ENCODE data around the gene PCDHGA6. TPM values are rescaled to one million over a fixed set of nuclear protein-coding genes. Genes with fewer than 3 reads are reported as not detected.
A peak's percentile ranks its signal among the peaks of the same experiment; 100 is the strongest.

Gene PCDHGA6
- total RNA-seq, result 10 to 100 TPM in 1 of 10 donors, 1 to 10 TPM in 9; 5.4 to 10.6 (median 8.1) TPM
- polyA plus RNA-seq, result 1 to 10 TPM; 1.2 to 9.4 TPM
- long read RNA-seq, donor 1, full-length matches to known transcripts, result 3 of 5 reads
- long read RNA-seq, donor 1, partial matches to known transcripts, result 0 of 5 reads
- long read RNA-seq, donor 1, other reads (novel, unspliced or antisense), result 2 of 5 reads
- long read RNA-seq, donor 2, result 0 reads
- long read RNA-seq, donor 3, result 0 reads

GRCh38 chr5:141373673-141374317, at the start of gene PCDHGA6:
TSS of gene PCDHGA6 (plus strand) at chr5:141373891. CDS start at chr5:141374084, 193 bp downstream.
- no peak for DNase-seq
- Histone ChIP-seq H3K4me1 (peaks cover 0 to 39% (median 0%) of the 10 kb centered on the region in 9 donors), H3K9me3 (peaks cover 0 to 99% (median 64%) of the 10 kb centered on the region in 11 donors), H3K36me3 (peaks cover 0 to 43% (median 0%) of the 10 kb centered on the region in 9 donors), H3K4me3 (peak within 1 kb of the TSS in 8 of 10 donors; percentile 13 to 36 (median 23)), H3K27me3 (peaks cover 0 to 58% (median 0%) of the 10 kb centered on the region in 7 donors), H3K27ac (peak within 1 kb of the TSS in 1 of 10 donors; percentile 8)
- no peak for ATAC-seq
- intact Hi-C loops (cut with DNase I), result no loop called here
- 25 to 27% methylated on average over 27 of the region's 27 CpGs for WGBS, 2 donors
- peak in 8 of 9 donors; percentile 20 to 53 (median 43) for TF ChIP-seq CTCF (IDR thresholded peaks at IDR 0.05)

GRCh38 chr5:141326088-141326854, 47.4 kb upstream of the PCDHGA6 start:
- ATAC-seq (peak; percentile 76 to 96 (median 88)), DNase-seq (peak; percentile 70 to 75)
- intact Hi-C loops (cut with DNase I), result loop anchor here in 5 of 10 donors (5.0 to 10.0 kb wide), 4 partner anchors 81 to 239 kb away; partner anchors contain the start of genes PCDHB12 (in 1 of the 5) and PCDHB15 (in 1 of the 5)
- H3K4me3 ChIP-seq, result peak overlapping the region; percentile 29 to 63 (median 50)
- 5 to 7% methylated on average over 27 of the region's 27 CpGs for WGBS, 2 donors
- peaks cover 0 to 5% (median 0%) of the 10 kb centered on the region in 9 donors for H3K36me3 ChIP-seq
- peak; percentile 38 to 73 (median 58) for TF ChIP-seq CTCF (IDR thresholded peaks at IDR 0.05)
- H3K4me1 ChIP-seq, result peaks cover 0 to 19% (median 0%) of the 10 kb centered on the region in 9 donors
- peak overlapping the region; percentile 5 to 83 (median 77) for H3K27ac ChIP-seq
- peaks cover 0 to 78% (median 5%) of the 10 kb centered on the region in 11 donors for H3K9me3 ChIP-seq
- H3K27me3 ChIP-seq, result peaks cover 0 to 15% (median 0%) of the 10 kb centered on the region in 7 donors

- no peak overlapping the region for H3K4me3 ChIP-seq
- no peak for TF ChIP-seq CTCF (IDR thresholded peaks at IDR 0.05)
- H3K27ac ChIP-seq, result no peak overlapping the region
- WGBS, 2 donors, result 78 to 79% methylated on average over 8 of the region's 8 CpGs
- H3K36me3 ChIP-seq, result peaks cover 0 to 5% (median 0%) of the 10 kb centered on the region in 9 donors
- H3K27me3 ChIP-seq, result peaks cover 0 to 25% (median 0%) of the 10 kb centered on the region in 7 donors
- DNase-seq (no peak), ATAC-seq (no peak)
- peaks cover 0 to 80% (median 15%) of the 10 kb centered on the region in 11 donors for H3K9me3 ChIP-seq
- H3K4me1 ChIP-seq, result peaks cover 0 to 14% (median 0%) of the 10 kb centered on the region in 9 donors
- intact Hi-C loops (cut with DNase I), result loop anchor here in 5 of 10 donors (5.0 to 10.0 kb wide), 4 partner anchors 83 to 237 kb away; partner anchors contain the start of genes PCDHB12 (in 1 of the 5) and PCDHB15 (in 1 of the 5)
Measured at GRCh38 chr5:141328231-141328630, 45.5 kb upstream of the PCDHGA6 start.
